ENCODE results near the gene EIF2S3.

EIF2S3 gene

GRCh38 chrX:24019448-24019847, 35.3 kb upstream of the EIF2S3 start:
- H3K9ac ChIP-seq (ENCODE audit: insufficient read length, low read depth), result no peak overlapping the region
- H3K36me3 ChIP-seq (ENCODE audit: insufficient read depth, insufficient read length, low read length), result peaks cover 30% of the 10 kb centered on the region
- H3K4me1 ChIP-seq (ENCODE audit: insufficient read depth, insufficient read length), result no peaks in the 10 kb centered on the region
- DNase-seq (ENCODE audit: low read depth, low spot score), result no peak
- H3K9me3 ChIP-seq (ENCODE audit: insufficient read depth, low read length), result no peaks in the 10 kb centered on the region
- no peak overlapping the region for H3K4me3 ChIP-seq (ENCODE audit: insufficient read length, low read depth)
- H3K27me3 ChIP-seq (ENCODE audit: insufficient read depth, insufficient read length), result no peaks in the 10 kb centered on the region
- TF ChIP-seq ZNF274 (IDR thresholded peaks at IDR 0.05; ENCODE audit: low read depth, low read length), result no peak
- no peak for TF ChIP-seq YY1 (IDR thresholded peaks at IDR 0.05; ENCODE audit: insufficient read depth, insufficient read length)
- no peak for TF ChIP-seq SUZ12 (IDR thresholded peaks at IDR 0.05; ENCODE audit: extremely low read depth, insufficient read depth, insufficient read length)

GRCh38 chrX:24020306-24020876, 34.4 kb upstream of the EIF2S3 start:
- no peak overlapping the region for H3K9ac ChIP-seq (ENCODE audit: insufficient read length, low read depth)
- no peak overlapping the region for H3K4me3 ChIP-seq (ENCODE audit: insufficient read length, low read depth)
- no peaks in the 10 kb centered on the region for H3K27me3 ChIP-seq (ENCODE audit: insufficient read depth, insufficient read length)
- TF ChIP-seq SUZ12 (IDR thresholded peaks at IDR 0.05; ENCODE audit: extremely low read depth, insufficient read depth, insufficient read length), result no peak
- TF ChIP-seq ZNF274 (IDR thresholded peaks at IDR 0.05; ENCODE audit: low read depth, low read length), result no peak
- no peak for TF ChIP-seq YY1 (IDR thresholded peaks at IDR 0.05; ENCODE audit: insufficient read depth, insufficient read length)
- H3K36me3 ChIP-seq (ENCODE audit: insufficient read depth, insufficient read length, low read length), result peaks cover 30% of the 10 kb centered on the region
- no peaks in the 10 kb centered on the region for H3K9me3 ChIP-seq (ENCODE audit: insufficient read depth, low read length)
- H3K4me1 ChIP-seq (ENCODE audit: insufficient read depth, insufficient read length), result no peaks in the 10 kb centered on the region
- no peak for DNase-seq (ENCODE audit: low read depth, low spot score)

- Histone ChIP-seq H3K4me1 (ENCODE audit: insufficient read depth, insufficient read length) (no peaks in the 10 kb centered on the region), H3K4me3 (ENCODE audit: insufficient read length, low read depth) (peak overlapping the region; percentile 72), H3K27me3 (ENCODE audit: insufficient read depth, insufficient read length) (no peaks in the 10 kb centered on the region), H3K9me3 (ENCODE audit: insufficient read depth, low read length) (no peaks in the 10 kb centered on the region), H3K36me3 (ENCODE audit: insufficient read depth, insufficient read length, low read length) (peaks cover 16% of the 10 kb centered on the region), H3K9ac (ENCODE audit: insufficient read length, low read depth) (peak overlapping the region; percentile 98)
- TF ChIP-seq ZNF274 (IDR thresholded peaks at IDR 0.05; ENCODE audit: low read depth, low read length) (no peak), YY1 (IDR thresholded peaks at IDR 0.05; ENCODE audit: insufficient read depth, insufficient read length) (no peak), SUZ12 (IDR thresholded peaks at IDR 0.05; ENCODE audit: extremely low read depth, insufficient read depth, insufficient read length) (no peak)
- no peak for DNase-seq (ENCODE audit: low read depth, low spot score)
Observed at GRCh38 chrX:24023544-24023943, 31.2 kb upstream of the EIF2S3 start.

GRCh38 chrX:24023972-24024669, 30.6 kb upstream of the EIF2S3 start:
- TF ChIP-seq SUZ12 (IDR thresholded peaks at IDR 0.05; ENCODE audit: extremely low read depth, insufficient read depth, insufficient read length) (no peak), ZNF274 (IDR thresholded peaks at IDR 0.05; ENCODE audit: low read depth, low read length) (no peak), YY1 (IDR thresholded peaks at IDR 0.05; ENCODE audit: insufficient read depth, insufficient read length) (no peak)
- Histone ChIP-seq H3K4me3 (ENCODE audit: insufficient read length, low read depth) (peak overlapping the region; percentile 72), H3K36me3 (ENCODE audit: insufficient read depth, insufficient read length, low read length) (peaks cover 12% of the 10 kb centered on the region), H3K27me3 (ENCODE audit: insufficient read depth, insufficient read length) (no peaks in the 10 kb centered on the region), H3K9me3 (ENCODE audit: insufficient read depth, low read length) (no peaks in the 10 kb centered on the region), H3K4me1 (ENCODE audit: insufficient read depth, insufficient read length) (no peaks in the 10 kb centered on the region), H3K9ac (ENCODE audit: insufficient read length, low read depth) (peak overlapping the region; percentile 98)
- DNase-seq (ENCODE audit: low read depth, low spot score), result no peak

GRCh38 chrX:24024819-24025740, 29.7 kb upstream of the EIF2S3 start:
- H3K36me3 ChIP-seq (ENCODE audit: insufficient read depth, insufficient read length, low read length), result peaks cover 12% of the 10 kb centered on the region
- no peaks in the 10 kb centered on the region for H3K27me3 ChIP-seq (ENCODE audit: insufficient read depth, insufficient read length)
- TF ChIP-seq YY1 (IDR thresholded peaks at IDR 0.05; ENCODE audit: insufficient read depth, insufficient read length) (peak; percentile 52), SUZ12 (IDR thresholded peaks at IDR 0.05; ENCODE audit: extremely low read depth, insufficient read depth, insufficient read length) (no peak)
- H3K4me3 ChIP-seq (ENCODE audit: insufficient read length, low read depth), result peak overlapping the region; percentile 74
- H3K4me1 ChIP-seq (ENCODE audit: insufficient read depth, insufficient read length), result no peaks in the 10 kb centered on the region
- peak overlapping the region; percentile 98 for H3K9ac ChIP-seq (ENCODE audit: insufficient read length, low read depth)
- H3K9me3 ChIP-seq (ENCODE audit: insufficient read depth, low read length), result no peaks in the 10 kb centered on the region
- DNase-seq (ENCODE audit: low read depth, low spot score), result peak; percentile 73

GRCh38 chrX:24025741-24026403, 28.9 kb upstream of the EIF2S3 start:
- H3K4me3 ChIP-seq (ENCODE audit: insufficient read length, low read depth), result peak overlapping the region; percentile 74
- TF ChIP-seq YY1 (IDR thresholded peaks at IDR 0.05; ENCODE audit: insufficient read depth, insufficient read length) (peak; percentile 4), SUZ12 (IDR thresholded peaks at IDR 0.05; ENCODE audit: extremely low read depth, insufficient read depth, insufficient read length) (no peak)
- H3K4me1 ChIP-seq (ENCODE audit: insufficient read depth, insufficient read length), result no peaks in the 10 kb centered on the region
- peaks cover 12% of the 10 kb centered on the region for H3K36me3 ChIP-seq (ENCODE audit: insufficient read depth, insufficient read length, low read length)
- DNase-seq (ENCODE audit: low read depth, low spot score), result no peak
- no peaks in the 10 kb centered on the region for H3K9me3 ChIP-seq (ENCODE audit: insufficient read depth, low read length)
- H3K27me3 ChIP-seq (ENCODE audit: insufficient read depth, insufficient read length), result no peaks in the 10 kb centered on the region
- H3K9ac ChIP-seq (ENCODE audit: insufficient read length, low read depth), result peak overlapping the region; percentile 90
